SK-N-SH treated with all-trans-retinoic acid at 6 μM for 48 hours (cell line): ENCODE results near the gene KISS1.

Source experiments
- ATAC-seq: fragments of 200-7000 bp; cut with Tn5 transposase; 3 replicates; pipeline ENCODE4 v1.9.1; 2020; ENCODE audit warnings: mild to moderate bottlenecking, moderate library complexity
- ARNTL ChIP-seq: fragments of 450-650 bp; formaldehyde crosslinking; IDR thresholded peaks from 2 replicates; pipeline ENCODE4 v1.5.0; 2020; ENCODE audit warnings: low read depth, mild to moderate bottlenecking, moderate library complexity, borderline replicate concordance
- BACH2 ChIP-seq: fragments of 250-450 bp; sonication (Bioruptor Pico); IDR thresholded peaks from 2 replicates; pipeline ENCODE4 v1.9.0; 2021; ENCODE audit warnings: mild to moderate bottlenecking, borderline replicate concordance
- CREB5 ChIP-seq: fragments of 250-450 bp; sonication (Bioruptor Pico); IDR thresholded peaks from 2 replicates; pipeline ENCODE4 v1.5.1; 2020; ENCODE audit warnings: low read depth, mild to moderate bottlenecking, moderate library complexity
- CSDC2 ChIP-seq: fragments of 250-450 bp; sonication (Bioruptor Pico); IDR thresholded peaks from 2 replicates; pipeline ENCODE4 v1.5.0; 2020; ENCODE audit warnings: mild to moderate bottlenecking, moderate library complexity
- CSRNP3 ChIP-seq: fragments of 250-450 bp; sonication (Bioruptor Pico); IDR thresholded peaks from 2 replicates; pipeline ENCODE4 v1.5.1; 2021; ENCODE audit warnings: mild to moderate bottlenecking, moderate library complexity
- ESRRG ChIP-seq: fragments of 250-450 bp; sonication (Bioruptor Pico); IDR thresholded peaks from 2 replicates; pipeline ENCODE4 v1.6.1; 2021; ENCODE audit warnings: mild to moderate bottlenecking
- GLIS3 ChIP-seq: fragments of 250-450 bp; sonication (Bioruptor Pico); IDR thresholded peaks from 2 replicates; pipeline ENCODE4 v1.5.0; 2020; ENCODE audit warnings: mild to moderate bottlenecking, moderate library complexity
- ISL1 ChIP-seq: fragments of 250-450 bp; sonication (Bioruptor Pico); IDR thresholded peaks from 2 replicates; pipeline ENCODE4 v2.1.2; 2022; ENCODE audit warnings: mild to moderate bottlenecking, moderate library complexity
- OSR1 ChIP-seq: fragments of 250-450 bp; sonication (Bioruptor Pico); IDR thresholded peaks from 2 replicates; pipeline ENCODE4 v1.8.0; 2022; ENCODE audit warnings: moderate library complexity, mild to moderate bottlenecking, inconsistent platforms
- PATZ1 ChIP-seq: fragments of 250-450 bp; sonication (Bioruptor Pico); IDR thresholded peaks from 2 replicates; pipeline ENCODE4 v1.8.0; 2020; ENCODE audit warnings: mild to moderate bottlenecking, moderate library complexity, borderline replicate concordance
- POU6F1 ChIP-seq: fragments of 250-450 bp; sonication (Bioruptor Pico); IDR thresholded peaks from 2 replicates; pipeline ENCODE4 v1.8.0; 2021; ENCODE audit warnings: low read depth, mild to moderate bottlenecking, moderate library complexity, borderline replicate concordance
- PPARA ChIP-seq: fragments of 250-450 bp; sonication (Bioruptor Pico); IDR thresholded peaks from 2 replicates; pipeline ENCODE4 v1.5.0; 2020; ENCODE audit warnings: mild to moderate bottlenecking, borderline replicate concordance
- SNAI2 ChIP-seq: fragments of 250-450 bp; sonication (Bioruptor Pico); IDR thresholded peaks from 2 replicates; pipeline ENCODE4 v1.5.0; 2020; ENCODE audit warnings: mild to moderate bottlenecking, moderate library complexity
- TCF4 ChIP-seq: fragments of 250-450 bp; sonication (Bioruptor Pico); IDR thresholded peaks from 2 replicates; pipeline ENCODE4 v1.8.0; 2021; ENCODE audit warnings: mild to moderate bottlenecking, moderate library complexity, borderline replicate concordance
- TOX ChIP-seq: fragments of 250-450 bp; sonication (Bioruptor Pico); IDR thresholded peaks from 2 replicates; pipeline ENCODE4 v1.8.0; 2021; ENCODE audit warnings: mild to moderate bottlenecking, moderate library complexity, borderline replicate concordance
- TSHZ2 ChIP-seq: fragments of 250-450 bp; sonication (Bioruptor Pico); IDR thresholded peaks from 2 replicates; pipeline ENCODE4 v1.5.0; 2020; ENCODE audit warnings: mild to moderate bottlenecking, moderate library complexity
- ZFP3 ChIP-seq: fragments of 250-450 bp; sonication (Bioruptor Pico); IDR thresholded peaks from 2 replicates; pipeline ENCODE4 v1.5.0; 2020; ENCODE audit warnings: mild to moderate bottlenecking, moderate library complexity
- ZFP30 ChIP-seq: fragments of 450-650 bp; formaldehyde crosslinking; IDR thresholded peaks from 2 replicates; pipeline ENCODE4 v1.5.0; 2022; ENCODE audit warnings: mild to moderate bottlenecking, moderate library complexity
- ZNF70 ChIP-seq: fragments of 450-650 bp; formaldehyde crosslinking; IDR thresholded peaks from 2 replicates; pipeline ENCODE4 v1.5.0; 2020; ENCODE audit warnings: mild to moderate bottlenecking, moderate library complexity
- ZNF8 ChIP-seq: fragments of 450-650 bp; formaldehyde crosslinking; IDR thresholded peaks from 2 replicates; pipeline ENCODE4 v1.5.0; 2020; ENCODE audit warnings: mild to moderate bottlenecking, moderate library complexity

The KISS1 gene

GRCh38 chr1:204186597-204186996 lies 9.7 kb downstream of the KISS1 start:
- TF ChIP-seq SNAI2 (CRISPR knock-in tag) (no peak), ZNF8 (CRISPR knock-in tag) (no peak), CSRNP3 (no peak), ZFP3 (CRISPR knock-in tag) (no peak), TOX (CRISPR knock-in tag) (no peak), BACH2 (CRISPR knock-in tag) (no peak), PATZ1 (CRISPR knock-in tag) (no peak)
- no peak for ATAC-seq

GRCh38 chr1:204181116-204181515 lies 15.2 kb downstream of the KISS1 start:
- no peak for ATAC-seq
- TF ChIP-seq CSRNP3 (no peak), ARNTL (CRISPR knock-in tag) (no peak), GLIS3 (no peak), SNAI2 (CRISPR knock-in tag) (no peak), ZNF70 (CRISPR knock-in tag) (no peak), ESRRG (no peak), TCF4 (CRISPR knock-in tag) (no peak), ZFP30 (CRISPR knock-in tag) (no peak)

- TF ChIP-seq POU6F1 (CRISPR knock-in tag) (no peak), ISL1 (CRISPR knock-in tag) (no peak), ZFP30 (CRISPR knock-in tag) (no peak), CSDC2 (CRISPR knock-in tag) (no peak), TCF4 (CRISPR knock-in tag) (no peak), PPARA (CRISPR knock-in tag) (no peak)
- TF ChIP-seq, all 23 proteins: peak for 0
- ATAC-seq: no peak
Observed at GRCh38 chr1:204180133-204180532, 16.2 kb downstream of the KISS1 start.

- no peak; the same call in 2 of the 3 replicates for ATAC-seq
- TF ChIP-seq OSR1 (CRISPR knock-in tag) (no peak), CSRNP3 (no peak), CREB5 (CRISPR knock-in tag) (no peak), TSHZ2 (no peak), PATZ1 (CRISPR knock-in tag) (no peak), ARNTL (CRISPR knock-in tag) (no peak)
Observed at GRCh38 chr1:204178487-204179281, 17.6 kb downstream of the KISS1 start.
